ENCODE results near the gene SCARB1. TPM values are rescaled to one million over a fixed set of nuclear protein-coding genes. Genes with fewer than 3 reads are reported as not detected.
"Not testable (repeated sequence)": the region's sequence is repeated elsewhere in the genome, so short reads cannot be mapped to it uniquely, and the experiment has no call there.

Gene SCARB1
- total RNA-seq, 2 donors from 2014 or later: 44.9 to 83.1 TPM

GRCh38 chr12:124898200-124898922 lies 34.7 kb upstream of the SCARB1 start:
- Histone ChIP-seq H3K9ac (ENCODE audit: low read depth in 2 of 2, low read length in 2 of 2) (peak overlapping the region in 1 of 2 donors; percentile 2), H3K27ac (no peak overlapping the region), H3K27me3 (no peaks in the 10 kb centered on the region), H3K9me3 (no peaks in the 10 kb centered on the region), H3K4me1 (no peaks in the 10 kb centered on the region), H3K36me3 (no peaks in the 10 kb centered on the region), H3K4me3 (no peak overlapping the region)
- intact Hi-C loops (cut with DNase I): loop anchor here (5.0 kb wide), 1 partner anchor 111 kb away; no protein-coding TSS in a partner anchor
- peak; percentile 82 for DNase-seq
- peak; percentile 53 for TF ChIP-seq CTCF (IDR thresholded peaks at IDR 0.05)

DNA sequence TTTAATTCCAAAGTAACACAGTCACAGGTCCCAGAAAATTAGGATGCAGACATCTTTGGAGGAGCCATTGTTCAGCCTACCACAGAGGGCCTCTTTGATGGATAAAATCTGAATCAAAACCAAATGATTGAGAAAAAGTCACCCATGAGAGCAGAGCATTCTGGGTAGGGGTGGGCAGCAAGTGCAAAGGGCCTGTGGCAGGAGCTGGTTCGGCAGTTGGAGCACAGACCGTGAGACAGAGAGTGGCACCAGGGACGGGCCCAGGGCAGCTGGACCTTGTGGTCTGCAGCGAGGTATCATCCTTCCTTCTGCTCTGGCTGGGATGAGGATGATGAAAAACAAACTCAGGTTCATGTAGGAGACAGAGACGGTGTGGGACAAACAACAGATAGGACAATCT lies 32.8 kb upstream of the SCARB1 start:
- H3K4me1 ChIP-seq: no peaks in the 10 kb centered on the region
- intact Hi-C loops (cut with DNase I): loop anchor here (5.0 kb wide), 1 partner anchor 109 kb away; no protein-coding TSS in a partner anchor
- H3K36me3 ChIP-seq: no peaks in the 10 kb centered on the region
- H3K27me3 ChIP-seq: no peaks in the 10 kb centered on the region
- H3K4me3 ChIP-seq: no peak overlapping the region
- DNase-seq: no peak
- no peak for TF ChIP-seq CTCF (IDR thresholded peaks at IDR 0.05)
- H3K27ac ChIP-seq: no peak overlapping the region
- no peak overlapping the region for H3K9ac ChIP-seq (ENCODE audit: low read depth in 2 of 2, low read length in 2 of 2)
- no peaks in the 10 kb centered on the region for H3K9me3 ChIP-seq

DNA sequence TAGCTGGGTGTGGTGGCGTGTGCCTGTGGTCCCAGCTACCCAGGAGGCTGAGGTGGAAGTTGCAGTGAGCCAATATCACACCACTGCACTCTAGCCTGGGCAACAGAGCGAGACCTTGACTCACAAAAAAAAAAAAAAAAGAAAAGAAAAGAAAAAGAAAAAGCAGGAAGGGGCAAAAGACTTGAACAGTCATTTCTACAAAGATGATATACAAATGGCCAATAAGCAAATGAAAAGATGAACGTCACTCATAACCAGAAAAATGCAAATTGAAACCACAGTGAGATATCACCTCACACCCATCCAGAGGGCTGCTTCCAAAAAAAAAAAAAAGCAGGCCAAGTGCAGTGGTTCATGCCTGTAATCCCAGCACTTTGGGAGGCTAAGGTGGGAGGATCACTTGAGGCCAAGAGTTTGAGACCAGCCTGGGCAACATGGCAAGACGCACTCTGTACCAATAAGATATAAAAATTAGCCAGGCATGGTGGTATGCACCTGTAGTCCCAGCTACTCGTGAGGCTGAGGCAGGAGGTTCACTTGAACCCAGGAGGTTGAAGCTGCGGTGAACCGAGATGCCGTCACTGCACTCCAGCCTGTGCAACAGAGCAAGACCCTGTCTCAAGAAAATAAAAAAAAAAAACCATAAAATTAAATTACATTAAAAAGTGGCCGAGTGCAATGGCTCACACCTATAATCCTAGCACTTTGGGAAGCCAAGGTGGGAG lies 30.3 kb upstream of the SCARB1 start:
- Histone ChIP-seq H3K4me1 (no peaks in the 10 kb centered on the region), H3K36me3 (no peaks in the 10 kb centered on the region), H3K9ac (ENCODE audit: low read depth in 2 of 2, low read length in 2 of 2) (no peak overlapping the region), H3K27ac (no peak overlapping the region), H3K9me3 (no peaks in the 10 kb centered on the region), H3K4me3 (no peak overlapping the region), H3K27me3 (no peaks in the 10 kb centered on the region)
- TF ChIP-seq CTCF (IDR thresholded peaks at IDR 0.05): no peak
- no peak for DNase-seq
- intact Hi-C loops (cut with DNase I): no loop called here

DNA sequence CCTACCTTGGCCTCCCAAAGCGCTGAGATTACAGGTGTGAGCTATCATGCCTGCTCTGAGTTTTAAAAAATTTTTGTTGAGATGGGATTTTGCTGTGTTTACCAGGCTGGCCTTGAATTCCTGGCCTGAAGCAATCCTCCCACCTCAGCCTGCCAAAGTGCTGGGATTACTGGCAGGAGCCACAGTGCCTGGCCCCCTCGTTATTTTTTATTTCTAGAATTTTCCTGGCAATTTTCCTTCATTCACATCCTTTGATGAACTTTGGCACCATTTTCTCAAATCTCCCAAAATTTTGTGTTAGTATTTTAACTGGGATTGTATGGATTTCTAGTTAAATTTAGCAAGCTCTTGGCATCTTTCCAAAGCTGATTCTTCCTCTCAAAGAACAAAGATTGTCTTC lies 24.6 kb upstream of the SCARB1 start:
- intact Hi-C loops (cut with DNase I): no loop called here
- Histone ChIP-seq H3K36me3 (no peaks in the 10 kb centered on the region), H3K9ac (ENCODE audit: low read depth in 2 of 2, low read length in 2 of 2) (no peak overlapping the region), H3K4me1 (peaks cover 6% of the 10 kb centered on the region), H3K27me3 (no peaks in the 10 kb centered on the region), H3K27ac (no peak overlapping the region), H3K9me3 (no peaks in the 10 kb centered on the region), H3K4me3 (no peak overlapping the region)
- no peak for DNase-seq
- TF ChIP-seq CTCF (IDR thresholded peaks at IDR 0.05): no peak

DNA sequence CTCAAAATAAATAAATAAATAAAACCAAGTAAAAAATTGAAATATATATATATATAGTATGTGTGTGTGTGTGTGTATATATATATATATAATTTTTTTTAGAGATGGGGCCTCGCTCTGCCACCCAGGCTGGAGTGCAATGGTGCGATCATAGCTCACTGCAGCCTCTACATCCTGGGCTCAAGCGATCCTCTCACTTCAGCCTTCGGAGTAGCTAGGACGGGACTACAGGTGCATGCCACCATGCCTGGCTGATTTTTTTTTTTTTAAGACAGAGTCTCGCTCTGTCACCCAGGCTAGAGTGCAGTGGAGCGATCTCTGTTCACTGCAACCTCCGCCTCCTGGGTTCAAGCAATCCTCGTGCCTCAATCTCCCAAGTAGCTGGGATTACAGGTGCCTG lies 24.1 kb upstream of the SCARB1 start:
- H3K9ac ChIP-seq (ENCODE audit: low read depth in 2 of 2, low read length in 2 of 2); H3K36me3 ChIP-seq; H3K27ac ChIP-seq; H3K27me3 ChIP-seq; intact Hi-C loops (cut with DNase I); H3K4me3 ChIP-seq; DNase-seq; H3K4me1 ChIP-seq; H3K9me3 ChIP-seq: not testable (repeated sequence)
